Non-pigmented ciliary epithelial cell (primary cell): ENCODE measurements around the gene PLEKHG2.
"Not testable (repeated sequence)": the region's sequence is repeated elsewhere in the genome, so short reads cannot be mapped to it uniquely, and the experiment has no call there.

Experiments
- DNase-seq: peaks from one replicate; pipeline ENCODE4 v3.0.0-alpha.2; 2010; ENCODE audit warnings: low read depth

PLEKHG2 gene, protein sequence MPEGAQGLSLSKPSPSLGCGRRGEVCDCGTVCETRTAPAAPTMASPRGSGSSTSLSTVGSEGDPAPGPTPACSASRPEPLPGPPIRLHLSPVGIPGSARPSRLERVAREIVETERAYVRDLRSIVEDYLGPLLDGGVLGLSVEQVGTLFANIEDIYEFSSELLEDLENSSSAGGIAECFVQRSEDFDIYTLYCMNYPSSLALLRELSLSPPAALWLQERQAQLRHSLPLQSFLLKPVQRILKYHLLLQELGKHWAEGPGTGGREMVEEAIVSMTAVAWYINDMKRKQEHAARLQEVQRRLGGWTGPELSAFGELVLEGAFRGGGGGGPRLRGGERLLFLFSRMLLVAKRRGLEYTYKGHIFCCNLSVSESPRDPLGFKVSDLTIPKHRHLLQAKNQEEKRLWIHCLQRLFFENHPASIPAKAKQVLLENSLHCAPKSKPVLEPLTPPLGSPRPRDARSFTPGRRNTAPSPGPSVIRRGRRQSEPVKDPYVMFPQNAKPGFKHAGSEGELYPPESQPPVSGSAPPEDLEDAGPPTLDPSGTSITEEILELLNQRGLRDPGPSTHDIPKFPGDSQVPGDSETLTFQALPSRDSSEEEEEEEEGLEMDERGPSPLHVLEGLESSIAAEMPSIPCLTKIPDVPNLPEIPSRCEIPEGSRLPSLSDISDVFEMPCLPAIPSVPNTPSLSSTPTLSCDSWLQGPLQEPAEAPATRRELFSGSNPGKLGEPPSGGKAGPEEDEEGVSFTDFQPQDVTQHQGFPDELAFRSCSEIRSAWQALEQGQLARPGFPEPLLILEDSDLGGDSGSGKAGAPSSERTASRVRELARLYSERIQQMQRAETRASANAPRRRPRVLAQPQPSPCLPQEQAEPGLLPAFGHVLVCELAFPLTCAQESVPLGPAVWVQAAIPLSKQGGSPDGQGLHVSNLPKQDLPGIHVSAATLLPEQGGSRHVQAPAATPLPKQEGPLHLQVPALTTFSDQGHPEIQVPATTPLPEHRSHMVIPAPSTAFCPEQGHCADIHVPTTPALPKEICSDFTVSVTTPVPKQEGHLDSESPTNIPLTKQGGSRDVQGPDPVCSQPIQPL (N-terminal part only)

GRCh38 chr19:39412100-39412866, at the start of gene PLEKHG2:
Gene PLEKHG2 (plus strand): TSS chr19:39412669. CDS start chr19:39414087, 1,418 bp downstream.
- DNase-seq, result peak; percentile 99

DNA sequence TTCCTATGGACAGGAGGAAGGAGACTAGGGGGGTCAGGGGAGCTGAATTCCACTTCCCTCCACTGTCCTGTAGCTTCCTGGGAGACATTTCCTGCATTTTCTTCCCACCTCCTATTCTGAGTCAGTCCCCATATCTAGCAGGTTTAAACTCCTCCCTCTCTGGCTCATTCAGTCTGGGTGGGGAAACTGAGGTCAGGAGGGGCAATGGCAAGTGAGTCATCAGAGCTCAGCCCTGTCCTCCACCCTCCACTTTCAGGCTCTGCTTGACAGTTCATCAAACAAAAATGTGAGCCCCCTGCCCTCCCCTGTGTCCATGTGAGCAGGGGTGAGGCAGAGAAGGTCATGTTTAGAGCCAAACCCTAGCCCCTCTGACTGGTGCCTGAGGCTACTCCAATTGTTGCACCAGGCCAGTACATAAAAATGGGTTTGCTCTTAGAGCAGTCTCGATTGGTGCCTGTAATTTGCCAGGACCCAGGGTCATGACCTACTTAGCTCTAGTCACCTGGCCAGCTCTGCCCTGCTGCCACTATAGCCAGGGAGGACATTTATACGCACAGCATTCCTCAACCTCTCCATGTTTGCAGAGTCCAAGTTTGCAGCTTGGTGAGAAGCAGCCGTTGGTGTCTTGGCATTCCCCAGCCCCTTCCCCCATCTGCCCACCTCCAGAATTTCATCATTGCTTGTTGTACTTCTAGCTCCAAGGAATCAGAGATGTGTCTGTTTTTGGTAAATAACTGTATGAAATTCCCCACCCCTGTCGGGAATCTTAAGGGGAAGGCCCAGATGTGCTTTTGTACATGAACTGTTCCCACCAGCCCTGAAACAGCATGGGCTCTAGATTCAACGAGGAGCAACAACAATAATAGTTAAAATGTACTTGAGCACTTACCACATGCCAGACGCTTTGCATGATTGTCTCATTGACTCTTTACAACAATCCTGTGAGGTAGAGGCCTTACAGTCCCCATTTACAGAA, 49.5 kb upstream of the PLEKHG2 start:
- peak; percentile 41 for DNase-seq

DNA sequence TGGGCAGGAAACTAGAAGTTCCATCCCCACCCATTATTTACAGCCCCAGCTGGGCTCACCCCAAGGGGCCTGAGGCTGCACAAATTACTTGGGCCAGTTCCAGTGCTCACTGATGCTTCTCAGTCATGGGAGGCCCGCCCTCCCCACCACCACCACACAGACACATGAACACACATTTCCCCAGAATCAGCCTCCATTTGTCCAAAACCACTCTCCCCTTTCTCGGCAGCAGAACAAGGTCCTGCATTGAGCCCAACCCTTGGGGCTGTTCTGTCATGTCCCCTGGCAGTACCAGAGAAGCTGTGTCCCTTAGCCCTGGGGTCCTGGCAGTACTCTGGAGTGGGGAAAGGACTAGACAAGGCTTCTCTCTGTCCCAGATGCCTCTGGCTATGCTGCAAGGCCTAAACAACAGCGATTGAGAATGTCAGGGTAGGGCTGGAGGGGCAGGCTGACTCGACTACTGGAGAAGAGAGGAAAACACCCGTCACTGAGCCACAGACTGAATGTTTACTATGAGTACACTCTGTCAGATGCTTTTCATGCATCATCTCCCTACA, 48.5 kb upstream of the PLEKHG2 start:
- no peak for DNase-seq

GRCh38 chr19:39365531-39365930, 46.9 kb upstream of the PLEKHG2 start:
- no peak for DNase-seq

DNA sequence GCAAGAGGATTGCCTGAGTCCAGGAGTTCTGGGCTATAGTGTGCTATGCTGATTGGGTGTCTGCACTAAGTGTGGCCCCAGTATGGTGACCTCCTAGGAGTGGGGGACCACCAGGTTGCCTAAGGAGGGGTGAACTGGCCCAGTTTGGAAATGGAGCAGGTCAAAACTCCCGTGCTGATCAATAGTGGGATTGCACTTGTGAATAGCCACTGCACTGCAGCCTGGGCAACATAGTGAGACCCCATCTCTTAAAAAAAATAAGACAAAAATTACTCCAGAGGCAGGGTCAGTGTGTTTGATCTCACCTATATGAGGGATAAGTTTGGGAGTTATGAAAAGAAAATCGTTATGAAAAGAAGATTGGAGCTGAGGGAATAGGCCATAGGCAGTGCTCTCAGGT, 43.3 kb upstream of the PLEKHG2 start:
- no peak for DNase-seq

GRCh38 chr19:39370735-39371134, 41.7 kb upstream of the PLEKHG2 start:
- no peak for DNase-seq

DNA sequence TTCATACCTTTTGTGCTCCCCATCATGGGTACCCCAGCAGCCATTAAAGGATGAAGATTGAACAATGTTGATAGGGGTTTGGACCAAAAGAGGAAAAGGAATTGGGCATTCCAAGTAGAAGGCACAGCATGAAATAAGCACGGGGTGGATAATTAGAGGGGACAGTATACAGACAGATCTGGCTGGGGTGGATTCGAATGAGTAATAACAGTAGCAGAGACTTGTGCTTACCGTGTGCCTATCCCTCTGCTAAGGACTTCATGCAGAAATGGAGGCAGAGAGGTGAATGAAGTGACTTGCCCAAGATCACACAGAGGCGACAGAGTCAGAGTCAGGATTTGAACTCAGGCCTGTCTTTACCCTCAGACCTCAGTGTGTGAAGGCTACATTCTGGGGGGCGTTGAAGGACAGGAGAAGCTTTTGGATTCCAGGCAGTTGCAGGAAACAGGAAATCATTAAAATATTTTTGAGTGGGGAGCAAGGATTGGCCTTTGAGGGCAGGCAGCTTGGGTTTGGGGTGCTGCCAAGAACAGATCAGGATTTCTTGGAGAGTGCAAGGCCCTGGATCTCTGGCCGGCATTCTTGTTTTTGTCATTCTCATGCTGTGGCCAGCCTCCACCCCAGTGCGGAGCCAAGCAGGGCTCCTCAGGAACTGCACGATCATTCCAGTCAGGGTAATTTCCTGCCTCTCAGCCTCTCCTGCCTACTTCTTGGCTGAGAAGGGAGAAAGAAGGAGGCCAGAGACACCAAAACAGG, 40.2 kb upstream of the PLEKHG2 start:
- DNase-seq, result peak; percentile 68

DNA sequence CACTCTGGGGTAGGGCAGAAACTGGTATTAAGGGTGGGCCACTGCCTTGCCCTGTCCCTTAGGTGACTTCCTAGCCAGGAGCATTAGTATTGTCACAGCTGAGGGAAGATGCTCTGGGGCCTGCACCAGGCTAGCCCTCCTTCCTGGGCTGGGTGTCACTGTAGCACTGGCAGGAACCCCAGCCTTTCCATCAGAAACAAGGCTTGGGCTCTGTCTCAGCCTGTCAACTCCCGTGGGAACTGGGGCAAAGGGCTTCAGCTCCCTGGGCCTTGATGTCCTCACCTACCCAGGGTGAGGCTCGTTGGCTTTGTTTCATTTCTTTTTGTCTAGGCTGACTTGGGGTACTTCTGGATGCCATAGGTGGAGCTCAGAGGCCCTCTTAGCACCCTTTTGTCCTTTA, 39.5 kb upstream of the PLEKHG2 start:
- no peak for DNase-seq

GRCh38 chr19:39375929-39376328, 36.5 kb upstream of the PLEKHG2 start:
- no peak for DNase-seq

DNA sequence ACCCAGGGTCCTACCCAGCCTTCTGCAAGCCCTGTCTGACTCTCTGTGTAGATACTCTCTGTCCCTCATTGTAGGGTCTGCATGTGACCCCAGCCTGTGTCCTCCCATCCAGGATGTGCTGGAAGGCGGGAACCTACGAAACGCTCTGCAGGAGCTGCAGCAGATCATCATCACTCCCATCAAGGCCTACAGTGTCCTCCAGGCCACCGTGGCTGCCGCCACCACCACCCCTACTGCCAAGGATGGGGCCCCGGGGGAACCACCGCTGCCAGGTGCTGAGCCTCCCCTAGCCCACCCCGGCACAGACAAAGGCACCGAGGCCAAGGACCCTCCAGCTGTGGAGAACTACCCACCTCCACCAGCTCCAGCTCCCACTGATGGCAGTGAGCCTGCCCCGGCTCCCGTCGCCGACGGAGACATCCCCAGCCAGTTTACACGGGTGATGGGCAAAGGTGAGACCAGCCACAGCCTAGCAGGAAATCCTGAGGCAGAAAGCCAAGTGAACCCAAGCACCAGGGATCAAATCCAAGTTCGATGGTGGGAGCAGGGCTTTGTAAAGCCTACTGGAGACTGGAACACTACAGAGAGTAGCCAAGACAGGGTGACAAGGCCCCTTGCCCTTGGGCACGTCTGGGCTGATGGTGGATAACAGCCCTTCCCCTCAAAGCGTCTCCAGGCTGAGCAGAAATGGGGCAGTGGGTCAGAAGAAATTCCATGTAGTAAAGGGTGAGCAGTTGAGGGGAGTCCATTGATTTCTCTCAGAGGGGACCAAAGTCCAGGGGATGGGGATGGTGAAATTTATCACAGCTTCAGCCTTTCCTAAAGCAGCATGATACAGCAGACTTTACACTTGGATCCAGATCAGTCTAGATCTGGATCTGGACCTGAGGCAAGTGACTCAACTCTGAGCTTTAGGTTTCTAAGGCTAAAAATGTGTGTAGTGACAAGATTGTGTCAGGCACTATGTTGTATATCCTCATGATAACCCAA, 34.8 kb upstream of the PLEKHG2 start:
- no peak for DNase-seq

DNA sequence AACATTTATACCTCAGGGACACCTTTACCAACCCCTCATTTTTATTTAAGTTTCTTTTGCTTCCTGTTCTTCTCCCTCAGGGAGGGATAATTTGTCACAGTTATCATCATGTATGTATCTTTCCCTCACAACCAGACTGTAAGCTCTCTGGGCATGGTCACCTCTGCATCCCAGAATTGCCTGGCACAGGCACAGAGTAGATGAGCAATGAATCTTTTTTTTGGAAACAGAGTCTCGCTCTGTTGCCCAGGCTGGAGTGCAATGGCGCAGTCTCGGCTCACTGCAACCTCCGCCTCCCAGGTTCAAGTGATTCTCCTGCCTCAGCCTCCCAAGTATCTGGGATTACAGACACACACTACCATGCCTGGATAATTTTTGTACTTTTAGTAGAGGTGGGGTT, 33.1 kb upstream of the PLEKHG2 start:
- not testable (repeated sequence) for DNase-seq

DNA sequence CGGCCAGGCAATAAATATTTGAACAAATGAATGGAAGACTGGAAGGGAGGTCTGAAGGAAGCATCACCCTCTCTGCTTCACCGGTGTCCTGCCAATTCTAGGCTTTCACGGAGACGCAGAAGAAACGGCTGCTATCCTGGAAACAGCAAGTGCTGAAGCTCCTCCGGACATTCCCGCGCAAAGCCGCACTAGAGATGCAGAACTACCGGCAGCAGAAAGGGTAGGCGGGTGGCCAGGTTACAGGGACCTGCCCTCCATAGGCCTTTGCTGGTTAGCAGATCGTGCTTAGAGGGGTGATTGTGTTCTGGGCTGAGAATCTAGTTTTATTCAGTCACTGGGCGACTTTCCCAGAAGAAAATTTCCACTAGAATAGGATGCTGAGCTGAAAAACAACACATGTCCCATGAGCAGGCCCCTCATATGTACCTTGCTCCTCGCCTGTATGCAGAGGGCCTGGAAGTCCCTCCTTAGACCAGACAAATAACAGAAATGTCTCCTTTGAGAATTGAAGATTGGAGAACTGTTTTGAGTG, 32.5 kb upstream of the PLEKHG2 start:
- DNase-seq, result no peak

DNA sequence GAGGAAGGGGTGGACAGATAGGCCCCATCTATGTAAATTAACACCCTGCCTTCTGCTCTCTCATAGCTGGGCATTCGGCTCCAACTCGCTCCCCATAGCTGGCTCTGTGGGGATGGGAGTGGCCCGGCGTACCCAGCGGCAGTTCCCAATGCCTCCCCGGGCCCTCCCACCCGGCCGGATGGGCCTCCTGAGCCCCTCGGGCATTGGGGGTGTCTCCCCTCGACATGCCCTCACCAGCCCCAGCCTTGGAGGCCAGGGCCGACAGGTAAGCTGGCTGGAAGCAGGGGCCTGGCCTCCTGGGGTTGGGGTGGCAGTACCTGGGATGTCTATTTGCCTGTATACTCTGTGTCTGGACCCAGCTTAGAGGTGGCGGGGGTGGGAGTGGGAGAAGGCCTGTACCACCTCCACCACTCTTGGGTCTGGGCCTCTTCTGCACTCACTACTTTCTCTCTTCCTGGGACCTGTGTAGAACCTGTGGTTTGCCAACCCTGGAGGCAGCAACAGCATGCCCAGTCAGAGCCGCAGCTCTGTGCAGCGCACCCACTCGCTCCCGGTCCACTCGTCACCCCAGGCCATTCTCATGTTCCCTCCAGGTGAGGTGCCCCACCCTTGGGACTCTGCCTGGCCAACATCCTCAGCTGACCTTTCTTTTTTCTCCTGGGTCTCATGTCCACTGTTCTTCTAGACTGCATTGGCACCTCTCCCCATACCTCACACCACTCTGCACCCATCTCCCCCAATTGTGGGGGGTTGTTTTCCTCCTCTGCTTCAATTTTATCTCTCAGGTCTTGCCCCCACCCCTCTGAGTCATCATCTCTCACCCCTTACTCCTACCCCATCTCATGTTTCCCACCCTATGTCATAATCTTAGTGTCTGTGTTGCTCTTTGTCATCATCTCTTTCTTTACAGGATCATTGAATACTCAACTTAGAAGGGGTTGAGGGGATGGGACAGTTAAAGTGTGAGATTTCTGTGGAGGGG, 31.7 kb upstream of the PLEKHG2 start:
- no peak for DNase-seq

GRCh38 chr19:39381910-39382611, 30.4 kb upstream of the PLEKHG2 start:
- DNase-seq, result no peak

- no peak for DNase-seq
Measured at GRCh38 chr19:39382991-39383828, 29.3 kb upstream of the PLEKHG2 start.
